ENCODE measurements around the gene PRKCE.

DNA sequence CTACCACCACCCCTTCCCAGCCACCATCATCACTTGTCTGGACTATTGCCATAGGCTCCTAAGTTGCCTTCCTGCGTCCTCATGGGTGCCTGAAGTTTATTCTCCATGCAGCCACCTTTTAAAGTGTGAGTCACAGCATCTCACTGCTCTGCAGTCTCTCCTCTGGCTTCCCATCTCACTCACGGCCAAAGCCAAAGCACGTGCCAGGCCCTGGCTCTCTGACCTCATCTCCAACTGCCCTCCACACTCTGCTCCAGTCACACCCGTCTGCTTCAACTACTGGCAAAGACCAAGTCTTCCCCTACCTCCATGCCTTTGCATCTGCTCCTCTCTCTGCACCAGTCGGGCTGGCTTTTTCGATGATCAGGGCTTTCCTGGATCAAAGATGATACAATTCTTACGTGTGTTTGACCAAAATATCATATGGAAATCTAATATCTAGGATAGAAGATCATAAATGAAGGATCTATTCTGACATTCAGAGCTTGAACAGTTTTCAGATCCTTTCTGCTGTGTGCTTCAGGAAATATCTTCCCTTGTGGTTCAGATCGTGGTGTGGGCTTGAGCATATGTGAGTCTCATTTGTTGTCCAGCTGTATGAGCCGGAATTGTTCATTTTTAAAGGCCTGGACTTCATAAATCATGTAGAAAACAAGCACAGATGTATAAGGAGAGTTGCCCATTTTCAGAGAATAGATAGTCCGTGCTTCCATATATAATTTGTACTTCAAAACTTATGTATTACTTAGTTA, 175.6 kb downstream of the PRKCE start:
- TF ChIP-seq CEBPB (IDR thresholded peaks at IDR 0.05; ENCODE audit: low read depth) (no peak), YY1 (IDR thresholded peaks at IDR 0.05; ENCODE audit: extremely low read depth, insufficient replicate concordance, low read depth, low read length) (no peak), POLR2A (IDR thresholded peaks at IDR 0.05; ENCODE audit: borderline replicate concordance, extremely low read depth, insufficient read depth, insufficient read length) (no peak)
- TF ChIP-seq, protein P1, sequence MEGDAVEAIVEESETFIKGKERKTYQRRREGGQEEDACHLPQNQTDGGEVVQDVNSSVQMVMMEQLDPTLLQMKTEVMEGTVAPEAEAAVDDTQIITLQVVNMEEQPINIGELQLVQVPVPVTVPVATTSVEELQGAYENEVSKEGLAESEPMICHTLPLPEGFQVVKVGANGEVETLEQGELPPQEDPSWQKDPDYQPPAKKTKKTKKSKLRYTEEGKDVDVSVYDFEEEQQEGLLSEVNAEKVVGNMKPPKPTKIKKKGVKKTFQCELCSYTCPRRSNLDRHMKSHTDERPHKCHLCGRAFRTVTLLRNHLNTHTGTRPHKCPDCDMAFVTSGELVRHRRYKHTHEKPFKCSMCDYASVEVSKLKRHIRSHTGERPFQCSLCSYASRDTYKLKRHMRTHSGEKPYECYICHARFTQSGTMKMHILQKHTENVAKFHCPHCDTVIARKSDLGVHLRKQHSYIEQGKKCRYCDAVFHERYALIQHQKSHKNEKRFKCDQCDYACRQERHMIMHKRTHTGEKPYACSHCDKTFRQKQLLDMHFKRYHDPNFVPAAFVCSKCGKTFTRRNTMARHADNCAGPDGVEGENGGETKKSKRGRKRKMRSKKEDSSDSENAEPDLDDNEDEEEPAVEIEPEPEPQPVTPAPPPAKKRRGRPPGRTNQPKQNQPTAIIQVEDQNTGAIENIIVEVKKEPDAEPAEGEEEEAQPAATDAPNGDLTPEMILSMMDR (IDR thresholded peaks at IDR 0.05 in 2 of 3, conservative IDR thresholded peaks at IDR 0.05 in 1 of 3; ENCODE audit: borderline replicate concordance in 1 of 3, insufficient read depth in 1 of 3, low read depth in 2 of 3, low read length in 2 of 3): no peak
